ENCODE measurements around the gene TRMT2A.

TRMT2A gene

DNA sequence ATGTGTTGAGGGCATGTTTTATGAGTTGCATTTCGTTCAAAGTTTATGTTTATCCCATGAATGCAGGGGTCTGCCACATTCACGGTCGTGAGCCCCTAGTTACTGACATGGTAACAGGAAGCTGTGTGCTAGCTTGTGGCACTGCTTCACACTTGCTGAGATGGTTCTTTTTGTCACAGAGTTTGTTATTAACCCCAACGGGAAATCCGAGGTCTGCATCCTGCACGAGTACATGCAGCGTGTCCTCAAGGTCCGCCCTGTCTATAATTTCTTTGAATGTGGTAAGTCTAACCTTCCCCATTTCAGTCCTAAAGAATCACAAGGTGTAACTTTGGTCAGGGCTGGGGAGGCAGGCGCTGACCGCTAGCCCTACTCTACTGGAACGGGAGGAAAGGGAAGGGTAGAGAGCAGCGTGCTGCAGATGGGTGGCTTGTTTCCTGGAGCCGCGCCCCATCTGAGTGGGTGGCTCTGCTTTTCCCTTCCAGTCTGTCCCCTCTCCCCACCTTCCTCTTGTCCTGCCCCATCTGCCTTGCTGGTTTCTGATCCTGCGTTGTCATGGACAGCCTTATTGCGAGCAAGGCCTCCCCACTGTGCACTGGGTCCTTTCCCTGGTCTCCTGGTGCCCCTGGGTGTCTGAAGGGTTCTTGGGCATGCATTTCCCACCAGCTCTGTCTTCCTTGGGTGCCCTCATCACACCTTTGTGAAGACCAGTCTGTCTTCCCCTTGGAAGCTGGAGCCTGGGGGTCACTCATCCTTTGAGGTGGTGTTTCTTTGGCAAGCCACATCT is 25.1 kb downstream of the TRMT2A start (continued):
- TF ChIP-seq, protein P1, sequence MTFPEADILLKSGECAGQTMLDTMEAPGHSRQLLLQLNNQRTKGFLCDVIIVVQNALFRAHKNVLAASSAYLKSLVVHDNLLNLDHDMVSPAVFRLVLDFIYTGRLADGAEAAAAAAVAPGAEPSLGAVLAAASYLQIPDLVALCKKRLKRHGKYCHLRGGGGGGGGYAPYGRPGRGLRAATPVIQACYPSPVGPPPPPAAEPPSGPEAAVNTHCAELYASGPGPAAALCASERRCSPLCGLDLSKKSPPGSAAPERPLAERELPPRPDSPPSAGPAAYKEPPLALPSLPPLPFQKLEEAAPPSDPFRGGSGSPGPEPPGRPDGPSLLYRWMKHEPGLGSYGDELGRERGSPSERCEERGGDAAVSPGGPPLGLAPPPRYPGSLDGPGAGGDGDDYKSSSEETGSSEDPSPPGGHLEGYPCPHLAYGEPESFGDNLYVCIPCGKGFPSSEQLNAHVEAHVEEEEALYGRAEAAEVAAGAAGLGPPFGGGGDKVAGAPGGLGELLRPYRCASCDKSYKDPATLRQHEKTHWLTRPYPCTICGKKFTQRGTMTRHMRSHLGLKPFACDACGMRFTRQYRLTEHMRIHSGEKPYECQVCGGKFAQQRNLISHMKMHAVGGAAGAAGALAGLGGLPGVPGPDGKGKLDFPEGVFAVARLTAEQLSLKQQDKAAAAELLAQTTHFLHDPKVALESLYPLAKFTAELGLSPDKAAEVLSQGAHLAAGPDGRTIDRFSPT (tag by site-specific recombination; IDR thresholded peaks at IDR 0.05), result no peak
- TF ChIP-seq ZNF514 (tag by site-specific recombination; IDR thresholded peaks at IDR 0.05) (no peak), ZNF658 (tag by site-specific recombination; IDR thresholded peaks at IDR 0.05) (no peak), ZNF548 (tag by site-specific recombination; IDR thresholded peaks at IDR 0.05) (no peak)
- TF ChIP-seq, protein P2, sequence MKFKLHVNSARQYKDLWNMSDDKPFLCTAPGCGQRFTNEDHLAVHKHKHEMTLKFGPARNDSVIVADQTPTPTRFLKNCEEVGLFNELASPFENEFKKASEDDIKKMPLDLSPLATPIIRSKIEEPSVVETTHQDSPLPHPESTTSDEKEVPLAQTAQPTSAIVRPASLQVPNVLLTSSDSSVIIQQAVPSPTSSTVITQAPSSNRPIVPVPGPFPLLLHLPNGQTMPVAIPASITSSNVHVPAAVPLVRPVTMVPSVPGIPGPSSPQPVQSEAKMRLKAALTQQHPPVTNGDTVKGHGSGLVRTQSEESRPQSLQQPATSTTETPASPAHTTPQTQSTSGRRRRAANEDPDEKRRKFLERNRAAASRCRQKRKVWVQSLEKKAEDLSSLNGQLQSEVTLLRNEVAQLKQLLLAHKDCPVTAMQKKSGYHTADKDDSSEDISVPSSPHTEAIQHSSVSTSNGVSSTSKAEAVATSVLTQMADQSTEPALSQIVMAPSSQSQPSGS (tag by site-specific recombination; IDR thresholded peaks at IDR 0.05; ENCODE audit: low read depth), result no peak
- TF ChIP-seq, protein P3, sequence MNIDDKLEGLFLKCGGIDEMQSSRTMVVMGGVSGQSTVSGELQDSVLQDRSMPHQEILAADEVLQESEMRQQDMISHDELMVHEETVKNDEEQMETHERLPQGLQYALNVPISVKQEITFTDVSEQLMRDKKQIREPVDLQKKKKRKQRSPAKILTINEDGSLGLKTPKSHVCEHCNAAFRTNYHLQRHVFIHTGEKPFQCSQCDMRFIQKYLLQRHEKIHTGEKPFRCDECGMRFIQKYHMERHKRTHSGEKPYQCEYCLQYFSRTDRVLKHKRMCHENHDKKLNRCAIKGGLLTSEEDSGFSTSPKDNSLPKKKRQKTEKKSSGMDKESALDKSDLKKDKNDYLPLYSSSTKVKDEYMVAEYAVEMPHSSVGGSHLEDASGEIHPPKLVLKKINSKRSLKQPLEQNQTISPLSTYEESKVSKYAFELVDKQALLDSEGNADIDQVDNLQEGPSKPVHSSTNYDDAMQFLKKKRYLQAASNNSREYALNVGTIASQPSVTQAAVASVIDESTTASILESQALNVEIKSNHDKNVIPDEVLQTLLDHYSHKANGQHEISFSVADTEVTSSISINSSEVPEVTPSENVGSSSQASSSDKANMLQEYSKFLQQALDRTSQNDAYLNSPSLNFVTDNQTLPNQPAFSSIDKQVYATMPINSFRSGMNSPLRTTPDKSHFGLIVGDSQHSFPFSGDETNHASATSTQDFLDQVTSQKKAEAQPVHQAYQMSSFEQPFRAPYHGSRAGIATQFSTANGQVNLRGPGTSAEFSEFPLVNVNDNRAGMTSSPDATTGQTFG (tag by site-specific recombination; IDR thresholded peaks at IDR 0.05; ENCODE audit: borderline replicate concordance), result no peak

DNA sequence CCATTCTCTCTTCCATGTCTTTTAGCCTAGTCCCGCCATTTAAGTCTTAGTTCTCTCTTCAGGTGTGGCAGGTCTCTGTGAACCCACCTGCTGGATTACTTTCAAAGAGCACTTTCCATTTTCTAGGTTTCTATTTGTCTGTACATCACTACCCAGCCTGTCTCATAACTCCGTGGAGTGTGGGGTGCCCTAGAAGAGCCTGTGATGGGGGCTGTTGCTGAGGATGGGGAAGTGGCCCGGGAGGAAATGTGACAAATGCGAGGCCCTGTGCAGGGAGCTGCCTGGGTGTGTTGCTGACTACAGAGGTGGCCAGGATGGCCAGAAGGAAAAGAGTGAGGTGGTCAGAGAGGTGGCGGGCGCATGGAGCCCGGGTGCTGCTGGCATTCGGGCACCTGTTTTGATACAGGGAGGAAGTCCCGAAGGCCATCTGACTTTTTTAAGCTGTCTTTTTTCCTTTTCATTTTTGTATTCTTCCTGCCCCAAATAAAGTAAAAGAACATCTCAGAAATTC is 26.2 kb downstream of the TRMT2A start:
- H3K4me3 ChIP-seq (ENCODE audit: low read depth, low read length), result no peak overlapping the region
- CTCF ChIA-PET, result no interaction called here
- H3K9me3 ChIP-seq (ENCODE audit: control insufficient read depth, insufficient read depth, low read depth, low read length), result no peaks in the 10 kb centered on the region
- H3K4me1 ChIP-seq (ENCODE audit: control insufficient read depth, insufficient read depth, low read length), result no peaks in the 10 kb centered on the region
- POLR2A ChIA-PET, result no interaction called here
- TF ChIP-seq ZNF530 (tag by site-specific recombination; IDR thresholded peaks at IDR 0.05; ENCODE audit: low read depth) (no peak), HOXD13 (CRISPR knock-in tag; IDR thresholded peaks at IDR 0.05; ENCODE audit: borderline replicate concordance) (no peak), ZBTB48 (tag by site-specific recombination; IDR thresholded peaks at IDR 0.05) (no peak), ZNF146 (tag by site-specific recombination; IDR thresholded peaks at IDR 0.05) (no peak), MYNN (tag by site-specific recombination; IDR thresholded peaks at IDR 0.05; ENCODE audit: borderline replicate concordance) (no peak), ZFHX2 (tag by site-specific recombination; conservative IDR thresholded peaks at IDR 0.05) (no peak), ZBTB20 (tag by site-specific recombination; IDR thresholded peaks at IDR 0.05) (no peak), ZFP37 (tag by site-specific recombination; IDR thresholded peaks at IDR 0.05) (no peak), ZNF76 (tag by site-specific recombination; IDR thresholded peaks at IDR 0.05; ENCODE audit: borderline replicate concordance, low read depth) (no peak)
- TF ChIP-seq, protein P4, sequence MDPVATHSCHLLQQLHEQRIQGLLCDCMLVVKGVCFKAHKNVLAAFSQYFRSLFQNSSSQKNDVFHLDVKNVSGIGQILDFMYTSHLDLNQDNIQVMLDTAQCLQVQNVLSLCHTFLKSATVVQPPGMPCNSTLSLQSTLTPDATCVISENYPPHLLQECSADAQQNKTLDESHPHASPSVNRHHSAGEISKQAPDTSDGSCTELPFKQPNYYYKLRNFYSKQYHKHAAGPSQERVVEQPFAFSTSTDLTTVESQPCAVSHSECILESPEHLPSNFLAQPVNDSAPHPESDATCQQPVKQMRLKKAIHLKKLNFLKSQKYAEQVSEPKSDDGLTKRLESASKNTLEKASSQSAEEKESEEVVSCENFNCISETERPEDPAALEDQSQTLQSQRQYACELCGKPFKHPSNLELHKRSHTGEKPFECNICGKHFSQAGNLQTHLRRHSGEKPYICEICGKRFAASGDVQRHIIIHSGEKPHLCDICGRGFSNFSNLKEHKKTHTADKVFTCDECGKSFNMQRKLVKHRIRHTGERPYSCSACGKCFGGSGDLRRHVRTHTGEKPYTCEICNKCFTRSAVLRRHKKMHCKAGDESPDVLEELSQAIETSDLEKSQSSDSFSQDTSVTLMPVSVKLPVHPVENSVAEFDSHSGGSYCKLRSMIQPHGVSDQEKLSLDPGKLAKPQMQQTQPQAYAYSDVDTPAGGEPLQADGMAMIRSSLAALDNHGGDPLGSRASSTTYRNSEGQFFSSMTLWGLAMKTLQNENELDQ (tag by site-specific recombination; IDR thresholded peaks at IDR 0.05; ENCODE audit: low read depth), result no peak
- TF ChIP-seq, protein P5, sequence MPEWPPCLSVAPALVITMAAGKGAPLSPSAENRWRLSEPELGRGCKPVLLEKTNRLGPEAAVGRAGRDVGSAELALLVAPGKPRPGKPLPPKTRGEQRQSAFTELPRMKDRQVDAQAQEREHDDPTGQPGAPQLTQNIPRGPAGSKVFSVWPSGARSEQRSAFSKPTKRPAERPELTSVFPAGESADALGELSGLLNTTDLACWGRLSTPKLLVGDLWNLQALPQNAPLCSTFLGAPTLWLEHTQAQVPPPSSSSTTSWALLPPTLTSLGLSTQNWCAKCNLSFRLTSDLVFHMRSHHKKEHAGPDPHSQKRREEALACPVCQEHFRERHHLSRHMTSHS (tag by site-specific recombination; IDR thresholded peaks at IDR 0.05), result no peak
- TF ChIP-seq, protein P6, sequence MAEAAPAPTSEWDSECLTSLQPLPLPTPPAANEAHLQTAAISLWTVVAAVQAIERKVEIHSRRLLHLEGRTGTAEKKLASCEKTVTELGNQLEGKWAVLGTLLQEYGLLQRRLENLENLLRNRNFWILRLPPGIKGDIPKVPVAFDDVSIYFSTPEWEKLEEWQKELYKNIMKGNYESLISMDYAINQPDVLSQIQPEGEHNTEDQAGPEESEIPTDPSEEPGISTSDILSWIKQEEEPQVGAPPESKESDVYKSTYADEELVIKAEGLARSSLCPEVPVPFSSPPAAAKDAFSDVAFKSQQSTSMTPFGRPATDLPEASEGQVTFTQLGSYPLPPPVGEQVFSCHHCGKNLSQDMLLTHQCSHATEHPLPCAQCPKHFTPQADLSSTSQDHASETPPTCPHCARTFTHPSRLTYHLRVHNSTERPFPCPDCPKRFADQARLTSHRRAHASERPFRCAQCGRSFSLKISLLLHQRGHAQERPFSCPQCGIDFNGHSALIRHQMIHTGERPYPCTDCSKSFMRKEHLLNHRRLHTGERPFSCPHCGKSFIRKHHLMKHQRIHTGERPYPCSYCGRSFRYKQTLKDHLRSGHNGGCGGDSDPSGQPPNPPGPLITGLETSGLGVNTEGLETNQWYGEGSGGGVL (tag by site-specific recombination; IDR thresholded peaks at IDR 0.05), result no peak
- TF ChIP-seq, protein P7, sequence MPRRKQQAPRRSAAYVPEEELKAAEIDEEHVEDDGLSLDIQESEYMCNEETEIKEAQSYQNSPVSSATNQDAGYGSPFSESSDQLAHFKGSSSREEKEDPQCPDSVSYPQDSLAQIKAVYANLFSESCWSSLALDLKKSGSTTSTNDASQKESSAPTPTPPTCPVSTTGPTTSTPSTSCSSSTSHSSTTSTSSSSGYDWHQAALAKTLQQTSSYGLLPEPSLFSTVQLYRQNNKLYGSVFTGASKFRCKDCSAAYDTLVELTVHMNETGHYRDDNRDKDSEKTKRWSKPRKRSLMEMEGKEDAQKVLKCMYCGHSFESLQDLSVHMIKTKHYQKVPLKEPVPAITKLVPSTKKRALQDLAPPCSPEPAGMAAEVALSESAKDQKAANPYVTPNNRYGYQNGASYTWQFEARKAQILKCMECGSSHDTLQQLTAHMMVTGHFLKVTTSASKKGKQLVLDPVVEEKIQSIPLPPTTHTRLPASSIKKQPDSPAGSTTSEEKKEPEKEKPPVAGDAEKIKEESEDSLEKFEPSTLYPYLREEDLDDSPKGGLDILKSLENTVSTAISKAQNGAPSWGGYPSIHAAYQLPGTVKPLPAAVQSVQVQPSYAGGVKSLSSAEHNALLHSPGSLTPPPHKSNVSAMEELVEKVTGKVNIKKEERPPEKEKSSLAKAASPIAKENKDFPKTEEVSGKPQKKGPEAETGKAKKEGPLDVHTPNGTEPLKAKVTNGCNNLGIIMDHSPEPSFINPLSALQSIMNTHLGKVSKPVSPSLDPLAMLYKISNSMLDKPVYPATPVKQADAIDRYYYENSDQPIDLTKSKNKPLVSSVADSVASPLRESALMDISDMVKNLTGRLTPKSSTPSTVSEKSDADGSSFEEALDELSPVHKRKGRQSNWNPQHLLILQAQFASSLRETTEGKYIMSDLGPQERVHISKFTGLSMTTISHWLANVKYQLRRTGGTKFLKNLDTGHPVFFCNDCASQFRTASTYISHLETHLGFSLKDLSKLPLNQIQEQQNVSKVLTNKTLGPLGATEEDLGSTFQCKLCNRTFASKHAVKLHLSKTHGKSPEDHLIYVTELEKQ (tag by site-specific recombination; IDR thresholded peaks at IDR 0.05; ENCODE audit: borderline replicate concordance), result no peak
- no peak overlapping the region for H3K27ac ChIP-seq (ENCODE audit: extremely low read depth, low read depth, low read length)
- peaks cover 57 to 100% of the 10 kb centered on the region in 2 experiments for H3K36me3 ChIP-seq (ENCODE audit: control insufficient read depth in 2 of 2, insufficient read depth in 1 of 2, low read length in 2 of 2)

All from HEK293 (cell line).